Measurements from ENCODE around the gene CASP6.
A peak's percentile ranks its signal among the peaks of the same experiment; 100 is the strongest.

Gene CASP6

DNA sequence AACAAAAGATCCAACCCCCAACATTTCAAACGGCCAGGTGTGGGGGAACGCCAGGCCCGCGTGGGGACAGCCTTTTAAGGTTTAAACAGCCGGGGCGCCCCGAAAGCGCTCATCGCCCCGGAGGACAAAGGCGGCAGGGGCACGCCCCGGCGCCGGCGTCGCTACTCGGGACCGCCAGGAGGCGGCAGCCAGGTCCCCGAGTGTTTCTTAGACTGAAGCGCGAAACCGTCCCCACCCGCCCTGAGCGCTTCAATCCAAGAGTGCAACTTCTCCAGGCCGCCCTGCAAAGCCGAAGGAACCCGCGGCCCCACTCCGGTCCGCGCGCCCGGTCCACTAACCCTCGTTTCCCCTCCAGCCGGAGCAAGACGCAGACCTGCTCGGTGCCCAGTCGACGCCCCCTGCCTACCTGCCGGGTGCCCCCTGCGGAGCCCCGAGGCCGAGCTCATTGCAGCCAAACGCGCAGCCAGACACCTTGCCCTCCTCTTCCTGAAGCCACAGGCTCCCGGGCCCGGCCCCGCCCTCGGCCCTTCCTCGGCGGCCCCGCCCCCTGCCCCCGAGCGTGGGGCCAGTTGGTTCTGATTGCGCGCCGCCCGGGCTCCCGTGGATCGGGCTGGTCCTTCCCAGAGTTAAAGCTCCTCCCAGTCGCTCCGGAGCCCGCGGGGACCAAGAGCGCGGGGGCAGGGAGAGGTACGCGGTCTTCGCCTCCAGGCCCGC is at the start of gene CASP6:
Gene CASP6 (minus strand): TSS at position 496 of the 714 bp plus-strand sequence. CDS start 50 bp downstream, at position 446.
- peak; percentile 71 to 74 for DNase-seq

DNA sequence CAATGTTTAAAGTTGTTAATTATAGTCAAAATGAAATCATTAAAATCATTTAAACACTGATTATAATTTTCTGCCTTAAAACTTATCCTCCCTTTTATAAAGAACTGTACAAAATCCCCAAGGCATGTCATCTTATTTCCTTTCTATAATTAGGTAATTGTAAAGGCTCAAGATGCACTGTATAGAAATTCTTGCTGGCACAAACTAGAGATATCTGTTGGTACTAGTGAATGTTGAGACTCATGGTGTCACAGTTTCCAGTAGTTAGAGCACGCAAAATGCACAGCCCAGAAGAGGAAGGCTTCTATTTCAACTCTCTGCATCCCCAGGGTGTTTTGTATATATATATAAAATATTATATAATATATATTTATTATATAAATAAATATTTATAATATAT is 49.3 kb upstream of the CASP6 start:
- DNase-seq, result no peak

DNA sequence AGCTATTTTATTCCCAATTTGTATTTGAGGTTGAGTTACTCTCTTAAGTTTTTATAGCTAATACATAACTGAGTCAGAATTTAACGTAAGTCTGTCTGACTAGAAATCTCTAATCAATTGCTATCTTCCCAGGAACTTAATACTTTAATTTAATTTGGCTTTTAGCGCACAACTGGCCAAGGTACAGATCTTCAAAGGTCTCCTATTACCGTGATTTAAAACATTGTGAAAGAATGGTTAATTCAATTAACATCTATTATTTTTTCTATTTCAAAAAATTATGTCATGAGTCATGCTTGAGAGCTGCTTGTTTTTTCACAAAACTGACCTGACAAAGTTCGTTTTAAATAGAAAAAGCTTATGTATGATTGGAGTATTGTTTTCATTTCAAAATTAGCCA is 48.6 kb upstream of the CASP6 start:
- no peak for DNase-seq

DNA sequence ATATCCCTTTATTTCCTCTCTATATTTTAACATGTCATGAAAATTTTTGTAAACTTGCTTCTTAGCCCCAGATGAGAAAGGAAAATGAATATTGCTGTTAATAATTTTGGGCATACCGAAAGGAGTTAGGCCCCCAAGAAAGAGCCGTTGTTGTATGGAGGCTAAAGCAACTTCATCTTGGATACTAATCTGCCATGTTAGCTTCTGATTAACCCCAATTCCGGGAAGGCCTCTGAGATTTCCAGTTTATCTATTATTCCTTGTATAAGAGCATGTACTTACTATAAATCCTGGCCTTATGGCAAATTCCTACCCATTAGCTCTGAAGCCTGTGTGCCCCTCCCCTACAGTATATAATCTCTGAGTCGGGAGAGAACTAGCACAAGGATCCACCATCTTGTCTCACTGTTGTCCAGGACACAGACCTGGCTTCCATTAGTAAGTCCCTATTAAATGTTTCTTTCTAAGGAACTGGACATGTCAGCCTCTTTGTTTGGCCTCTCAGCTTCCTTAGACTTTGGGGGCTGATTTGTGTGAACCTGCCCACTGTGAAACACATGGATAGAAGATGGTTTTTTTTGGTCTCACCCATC is 47.5 kb upstream of the CASP6 start:
- DNase-seq, result no peak

DNA sequence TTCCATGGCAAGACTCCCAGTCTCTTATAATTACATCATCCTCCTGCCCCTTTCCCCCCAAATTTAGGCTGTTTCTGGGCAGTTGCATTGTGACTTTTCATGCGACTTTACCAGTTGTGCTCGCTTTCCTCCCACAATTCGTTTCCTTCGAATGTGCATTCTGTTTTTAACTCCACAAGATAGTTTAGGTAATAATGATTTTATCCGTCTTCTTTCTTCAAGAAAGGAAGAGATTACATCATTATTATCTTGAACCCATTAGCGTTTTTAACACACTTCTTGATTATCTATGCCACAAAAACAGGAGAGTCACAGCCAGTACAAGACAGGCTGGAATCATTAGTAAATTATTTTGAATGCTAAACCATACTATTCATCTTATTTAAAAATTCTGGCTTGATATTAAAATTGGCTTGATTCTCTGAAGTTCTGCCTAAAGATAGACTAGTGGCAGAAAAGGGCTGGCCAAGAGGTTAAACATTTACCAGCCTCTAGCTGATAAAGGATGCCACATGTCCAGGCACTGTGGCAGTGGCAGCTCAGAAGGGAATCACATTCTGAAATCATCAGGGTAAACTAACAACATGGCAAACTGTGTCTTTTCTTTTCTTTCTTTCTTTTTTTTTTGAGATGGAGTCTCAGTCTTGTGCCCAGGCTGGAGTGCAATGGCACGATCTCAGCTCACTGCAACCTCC is 46.3 kb upstream of the CASP6 start:
- no peak for DNase-seq

DNA sequence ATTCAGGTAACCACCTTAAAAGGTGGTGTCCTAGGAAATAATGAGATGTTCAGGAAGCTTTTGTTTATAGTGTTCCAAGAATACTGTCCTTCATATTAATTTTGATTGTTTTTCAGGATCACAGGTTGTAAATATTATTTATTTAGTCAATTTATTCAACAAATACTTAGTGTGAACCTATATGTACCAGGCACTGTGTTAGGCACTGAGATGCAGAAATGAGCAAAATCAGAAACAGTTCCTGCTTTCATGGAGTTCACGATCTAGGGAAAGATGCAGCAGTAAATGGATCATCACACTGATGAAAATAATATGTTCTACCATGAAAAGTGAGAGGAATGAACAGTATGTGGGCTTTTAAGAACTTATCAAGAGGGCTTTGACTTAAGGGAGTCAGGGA is 44.9 kb upstream of the CASP6 start:
- no peak for DNase-seq

DNA sequence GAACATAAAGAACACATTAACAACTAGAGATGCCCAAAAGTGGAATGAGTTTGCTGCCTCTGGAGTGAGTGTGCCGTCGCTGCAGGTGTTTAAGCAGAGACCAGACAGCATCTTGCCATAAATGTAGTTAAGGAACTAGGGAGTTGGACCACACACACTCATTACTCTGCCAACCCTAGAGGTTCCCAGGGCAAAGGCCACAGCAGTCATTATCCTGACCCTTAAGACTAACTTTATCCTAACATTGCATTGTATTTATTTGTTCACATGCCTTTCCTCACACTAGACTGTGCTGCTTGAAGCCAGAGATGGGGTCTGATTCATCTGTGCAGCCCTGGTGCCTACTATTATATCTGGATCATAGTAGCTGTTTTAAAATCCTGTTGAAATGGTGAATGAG is 43.5 kb upstream of the CASP6 start:
- DNase-seq, result no peak

DNA sequence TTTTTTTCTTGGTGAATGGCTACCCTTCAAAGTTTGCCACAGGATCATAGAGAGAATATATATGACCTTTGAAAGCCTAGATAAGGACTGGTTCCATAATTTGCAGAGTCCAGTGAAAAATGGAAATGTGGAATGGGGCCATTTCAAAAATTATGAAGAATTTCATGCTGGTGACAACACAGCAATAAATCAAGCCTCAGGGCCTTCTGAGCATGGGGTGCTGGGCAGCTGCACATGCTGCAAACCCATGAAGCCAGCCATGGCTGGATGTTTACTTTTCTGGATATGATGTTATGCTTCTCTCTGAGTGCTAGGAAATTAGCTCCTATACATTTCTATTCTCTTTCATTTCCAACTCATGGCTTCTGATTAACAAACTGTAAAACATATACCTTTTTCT is 42.6 kb upstream of the CASP6 start:
- no peak for DNase-seq

DNA sequence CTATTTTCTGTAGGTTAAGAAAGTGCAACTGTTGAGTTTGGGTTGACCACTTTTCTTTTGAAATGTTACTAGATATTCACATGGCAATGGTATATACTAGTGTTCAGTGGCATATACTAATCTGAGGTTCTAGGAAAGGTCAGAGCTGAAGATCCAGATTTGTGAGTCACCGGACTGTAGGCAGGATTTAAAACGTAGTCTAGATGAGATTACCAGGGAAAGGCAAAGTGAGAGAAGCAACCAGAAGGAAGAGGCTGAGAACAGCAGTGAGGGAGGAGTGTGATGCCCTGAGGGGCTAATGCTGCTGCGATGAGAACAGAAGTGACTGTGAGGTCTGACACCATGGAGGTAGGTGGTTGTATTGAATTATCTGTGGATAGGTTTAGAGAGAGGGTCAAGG is 36.3 kb upstream of the CASP6 start:
- DNase-seq, result no peak

DNA sequence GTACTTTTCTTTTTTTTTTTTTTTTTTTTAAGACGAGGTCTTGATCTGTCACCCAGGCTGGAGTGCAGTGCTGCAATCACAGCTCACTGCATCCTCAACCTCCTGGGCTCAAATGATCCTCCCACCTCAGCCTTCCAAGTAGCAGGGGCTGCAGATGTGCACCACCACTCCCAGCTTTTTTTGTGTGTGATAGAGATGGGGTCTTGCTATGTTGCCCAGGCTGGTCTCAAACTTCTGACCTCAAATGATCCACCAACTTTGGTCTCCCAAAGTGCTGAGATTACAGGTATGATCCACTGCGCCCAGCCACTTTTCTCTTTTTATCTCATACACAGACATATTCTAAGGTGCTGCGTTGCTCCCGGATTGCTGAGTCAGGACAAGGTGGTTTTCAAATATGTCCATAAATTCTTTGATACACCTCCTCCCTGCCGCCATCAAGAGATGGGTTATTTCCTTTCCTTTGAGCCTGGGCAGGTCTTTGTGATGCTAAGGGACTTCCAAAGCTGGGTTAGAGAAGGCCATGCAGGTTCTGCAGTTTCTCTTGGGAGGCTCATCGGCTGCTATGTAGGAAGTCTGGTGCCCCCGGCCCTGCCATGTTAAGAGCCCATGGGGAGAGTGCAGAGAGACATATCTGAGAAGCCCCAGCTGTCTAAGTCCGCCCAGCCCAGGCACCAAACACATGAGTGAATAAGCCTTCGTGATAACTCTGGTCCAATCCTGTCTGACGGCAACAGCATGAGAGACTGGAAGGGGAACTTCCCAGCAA is 35.0 kb upstream of the CASP6 start:
- no peak for DNase-seq

DNA sequence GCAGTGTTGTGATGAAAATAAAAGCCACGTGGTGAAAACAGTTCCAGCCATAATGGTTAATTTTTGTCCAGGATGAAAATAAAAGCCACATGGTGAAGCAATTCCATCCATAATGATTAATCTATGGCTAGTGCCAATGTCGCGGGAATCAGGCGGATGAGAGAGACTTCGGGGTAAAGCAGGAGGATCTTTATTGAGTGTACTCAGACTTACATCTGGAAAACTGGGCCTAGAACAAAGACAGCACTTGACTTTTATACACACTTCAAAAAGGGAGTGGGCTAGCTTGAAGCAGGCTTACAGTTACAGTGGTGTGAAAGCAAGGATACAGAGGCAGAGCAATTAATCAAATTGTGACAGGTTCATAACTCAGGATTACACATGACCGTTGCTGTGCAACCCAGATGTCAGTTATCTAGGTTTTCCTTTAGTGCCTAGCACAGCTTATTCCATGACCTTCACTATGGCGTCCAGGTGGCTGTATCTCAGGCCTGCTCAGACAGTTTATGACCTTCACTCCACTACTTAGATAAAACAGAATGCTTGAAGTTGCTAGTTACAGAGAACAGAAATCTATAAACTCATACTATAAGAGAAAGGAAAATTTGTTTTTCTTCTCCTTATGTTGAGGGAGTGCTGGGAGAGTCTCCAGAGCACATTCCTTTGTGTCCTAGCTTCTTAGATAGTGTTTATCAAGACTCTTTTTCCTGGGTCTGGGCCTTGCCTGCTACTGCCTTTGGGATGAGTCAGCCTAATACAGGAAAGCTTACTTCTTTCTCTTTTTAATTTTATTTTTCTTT is 32.5 kb upstream of the CASP6 start:
- no peak for DNase-seq

DNA sequence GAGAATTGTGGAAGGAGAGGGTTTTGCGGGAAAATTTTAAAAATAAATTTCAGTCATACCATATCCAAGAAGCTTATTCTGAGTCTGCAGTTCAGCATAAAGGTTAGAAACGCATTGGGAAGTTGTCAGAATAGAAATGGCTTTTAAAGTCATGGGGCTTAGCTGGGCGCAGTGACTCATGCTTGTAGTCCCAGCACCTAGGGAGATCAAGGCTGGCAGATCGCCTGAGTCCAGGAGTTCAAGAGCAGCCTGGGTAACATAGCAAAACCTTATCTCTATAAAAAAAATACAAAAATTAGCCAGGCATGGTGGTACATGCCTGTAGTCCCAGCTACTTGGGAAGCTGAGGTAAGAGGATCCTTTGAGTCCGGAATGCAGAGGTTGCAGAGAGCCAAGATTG is 30.5 kb upstream of the CASP6 start:
- no peak for DNase-seq

DNA sequence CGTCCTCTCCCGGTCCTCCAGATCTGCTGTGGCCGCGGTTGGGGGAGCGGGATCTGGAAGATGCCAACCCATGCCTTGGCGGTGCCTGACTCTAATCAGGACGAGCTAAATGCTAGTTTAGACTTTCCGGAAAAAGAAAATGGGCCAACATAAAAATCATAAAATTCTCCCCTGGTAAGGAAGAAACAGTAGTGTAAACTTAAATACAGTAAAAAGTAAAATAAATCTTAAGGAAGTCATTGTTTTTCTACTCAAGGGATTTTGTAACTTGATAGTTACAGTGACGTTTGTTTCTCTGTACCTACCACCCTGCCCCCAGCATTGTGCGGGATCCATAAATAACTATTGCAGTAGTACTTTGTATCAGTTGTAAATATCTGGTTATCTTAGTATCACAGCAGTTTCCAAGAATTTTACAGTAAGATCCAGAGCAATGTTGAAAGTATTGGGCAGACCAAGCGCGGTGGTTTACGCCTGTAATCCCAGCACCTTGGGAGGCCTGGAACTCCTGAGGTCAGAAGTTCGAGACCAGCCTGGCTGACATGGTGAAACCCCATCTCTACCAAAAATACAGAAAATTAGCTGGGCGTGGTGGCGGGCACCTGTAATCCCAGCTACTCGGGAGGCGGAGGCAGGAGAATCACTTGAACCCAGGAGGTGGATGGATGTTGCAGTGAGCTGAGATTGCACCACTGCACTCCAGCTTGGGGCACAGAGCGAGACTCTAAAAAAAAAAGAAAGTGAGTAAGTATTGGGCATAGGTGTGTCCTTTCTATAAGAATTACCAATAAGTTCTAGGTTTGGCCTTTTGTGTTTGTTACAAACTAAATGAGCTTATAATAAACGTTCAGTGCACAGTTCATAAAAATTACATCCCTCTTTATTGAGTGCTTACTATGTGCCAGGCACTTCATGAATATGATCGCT is 27.6 kb upstream of the CASP6 start:
- DNase-seq, result no peak

DNA sequence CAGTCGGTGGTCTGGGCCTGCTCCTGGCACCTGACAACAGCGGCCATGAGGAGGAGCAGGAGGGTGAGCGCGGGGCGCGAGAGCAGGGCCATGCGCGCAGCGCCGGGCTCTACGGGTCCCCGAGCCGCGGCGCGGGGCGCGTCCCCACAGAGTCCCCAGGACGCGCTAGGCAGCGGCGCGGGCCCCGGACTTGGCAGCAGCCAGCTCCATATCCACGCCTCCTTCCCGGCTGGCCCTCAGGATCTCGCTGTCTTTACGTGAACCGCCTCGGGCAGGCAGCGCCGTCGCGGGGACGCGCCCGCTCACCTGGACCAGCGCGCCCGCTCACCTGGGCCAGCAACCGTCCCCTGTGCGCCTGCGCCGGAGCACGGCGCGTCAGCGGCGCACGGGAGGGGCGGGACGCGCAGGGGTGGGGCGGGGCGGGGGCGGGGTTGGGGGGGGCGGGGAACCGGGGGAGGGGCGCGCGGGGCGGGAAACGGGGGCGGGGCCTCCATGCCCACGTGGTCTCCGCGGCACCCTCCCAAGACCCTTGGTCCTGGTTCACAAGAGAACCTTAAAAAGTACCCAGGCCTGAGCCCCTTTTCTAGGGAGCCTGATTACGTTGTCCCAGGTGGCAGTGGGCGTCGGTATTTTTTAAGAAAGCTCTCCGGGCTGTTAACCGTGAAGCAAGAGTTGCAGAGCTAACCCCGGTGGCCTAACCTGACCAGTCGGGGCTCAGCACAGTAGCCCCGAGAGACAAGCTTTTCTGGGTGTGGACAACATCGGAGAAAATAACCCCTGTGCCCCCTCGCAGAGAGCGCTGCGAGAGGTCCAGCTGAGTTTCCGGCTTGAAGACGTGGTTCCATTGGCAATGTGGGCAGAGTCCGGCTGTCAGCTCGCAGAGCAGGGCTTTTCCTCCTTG is 26.7 kb upstream of the CASP6 start, which contains the start of gene PLA2G12A:
Gene PLA2G12A (minus strand): TSS at position 353 of the 901 bp plus-strand sequence. CDS start 261 bp downstream, at position 92.
- peak; percentile 73 to 83 for DNase-seq

DNA sequence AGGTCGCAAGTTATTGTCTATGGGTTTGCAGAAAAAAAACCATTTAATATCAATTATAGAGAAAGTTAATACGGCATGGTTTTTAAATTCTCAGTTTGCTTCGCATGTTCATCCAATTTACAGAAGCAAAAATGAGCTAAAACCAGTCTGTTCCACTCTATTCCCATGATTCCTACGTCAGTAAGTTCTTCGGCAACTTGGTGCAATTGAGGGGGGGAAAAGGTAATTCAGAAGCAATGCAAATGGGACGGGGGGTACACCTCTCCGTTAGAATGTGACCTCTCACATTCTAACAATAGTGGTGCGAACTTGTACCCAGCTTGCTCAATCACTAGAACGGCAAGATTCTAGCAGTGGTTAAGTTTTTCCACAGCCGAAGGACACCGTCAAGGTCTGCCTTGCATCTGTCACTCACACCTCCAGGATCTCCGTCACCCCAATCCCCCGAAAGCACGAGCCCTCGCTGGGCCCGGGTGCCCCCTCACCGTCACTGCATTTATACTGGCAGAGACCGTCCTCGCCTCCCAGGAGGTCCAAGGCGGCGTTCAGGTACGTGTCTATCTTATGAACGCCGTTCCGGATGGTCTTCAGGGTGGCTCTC is 26.0 kb upstream of the CASP6 start:
- DNase-seq, result peak in 1 of 2 donors; percentile 42

DNA sequence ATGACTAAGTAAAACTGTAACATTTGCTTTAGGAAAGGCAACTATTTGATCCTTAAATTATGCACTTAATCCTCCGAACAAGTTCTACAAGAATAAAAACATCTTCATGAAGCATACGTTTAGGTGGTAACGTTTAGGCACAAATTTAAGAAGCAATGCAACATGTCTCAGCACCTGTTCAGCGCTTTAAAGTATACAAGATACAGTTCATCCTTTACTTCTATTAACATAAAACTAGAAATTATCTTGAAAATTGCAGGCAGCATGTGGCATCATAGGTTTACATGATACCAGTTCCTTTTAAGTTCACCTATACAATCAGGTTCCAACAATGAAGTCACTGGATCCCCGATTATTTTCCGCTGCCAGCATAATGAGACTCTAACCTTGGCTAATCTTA is 25.1 kb upstream of the CASP6 start:
- DNase-seq, result no peak

DNA sequence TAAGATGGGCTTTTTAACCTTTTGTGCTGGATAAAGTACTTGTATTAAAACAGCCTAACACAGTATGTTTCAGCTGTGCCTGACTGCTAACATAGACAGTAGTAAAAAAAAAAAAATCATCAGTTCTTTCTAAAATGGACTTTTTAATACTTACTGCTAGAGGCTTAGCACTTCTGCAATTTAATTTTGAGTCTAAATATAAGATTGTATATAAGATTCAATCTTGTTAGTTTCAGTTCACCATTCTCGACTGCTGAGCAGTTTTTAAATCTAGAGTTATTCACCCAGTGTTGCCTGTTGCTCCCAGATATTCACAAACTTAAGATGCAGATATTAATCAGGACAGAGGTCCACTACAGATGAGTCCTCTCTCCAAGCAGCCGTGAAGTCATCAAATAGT is 19.9 kb upstream of the CASP6 start:
- DNase-seq, result no peak

DNA sequence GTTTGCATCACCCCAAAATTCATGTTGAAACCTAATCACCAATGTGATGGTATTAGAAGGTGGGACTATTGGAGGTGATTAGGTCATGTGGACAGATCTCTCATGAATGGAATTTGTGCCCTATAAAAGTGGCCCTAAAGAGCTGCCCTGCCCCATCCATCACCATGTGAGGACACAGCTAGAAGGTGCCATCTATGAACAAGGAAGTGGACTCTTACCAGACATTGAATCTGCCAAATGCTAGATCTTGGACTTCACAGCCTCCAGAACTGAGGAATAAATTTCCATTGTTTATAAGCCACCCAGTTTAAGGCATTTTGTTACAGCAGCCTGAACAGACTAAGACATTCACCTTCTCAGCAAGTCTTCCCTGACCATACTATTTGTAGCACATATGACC is 19.1 kb upstream of the CASP6 start:
- DNase-seq, result no peak

DNA sequence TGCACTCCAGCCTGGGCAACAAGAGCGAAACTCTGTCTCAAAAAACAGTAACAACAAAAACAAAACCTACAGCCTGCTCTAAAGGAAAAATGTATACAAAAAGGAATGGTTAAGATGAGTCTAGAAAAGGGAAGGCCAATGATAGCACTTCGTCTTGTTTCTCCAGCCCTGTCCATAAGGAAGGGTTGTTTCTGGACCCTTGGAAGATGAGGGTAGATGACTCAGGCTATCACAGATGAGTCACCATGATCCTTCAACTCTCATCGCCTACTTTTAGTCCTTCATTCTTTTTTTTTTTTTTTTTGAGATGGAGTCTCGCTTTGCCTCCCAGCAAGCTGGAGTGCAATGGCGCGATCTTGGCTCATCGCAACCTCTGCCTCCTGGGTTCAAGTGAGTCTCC is 17.8 kb upstream of the CASP6 start:
- DNase-seq, result no peak

DNA sequence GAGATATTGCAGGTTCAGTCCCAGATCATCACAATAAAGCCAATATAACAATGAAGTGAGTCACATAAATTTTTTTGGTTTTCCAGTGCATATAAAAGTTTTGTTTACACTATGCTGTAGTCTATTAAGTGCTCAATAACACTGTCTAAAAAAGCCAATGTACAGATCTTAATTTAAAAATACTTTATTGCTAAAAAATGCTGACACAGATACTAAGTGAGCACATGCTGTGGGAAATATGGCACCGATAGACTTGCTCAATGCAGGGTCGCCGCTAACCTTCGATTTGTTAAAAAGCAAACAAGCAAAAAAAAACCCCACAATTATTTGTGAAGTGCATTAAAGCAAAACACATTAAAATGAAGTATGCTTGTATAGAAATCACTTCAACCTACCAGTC is 16.4 kb upstream of the CASP6 start:
- no peak for DNase-seq

Data from activated CD4-positive, alpha-beta T cell treated with anti-CD3 and anti-CD28 coated beads for 4 hours (primary cell).